K562 (cell line): Measurements from ENCODE around the gene CCT5. TPM values are rescaled to one million over a fixed set of nuclear protein-coding genes. Genes with fewer than 3 reads are reported as not detected.
"Not testable (repeated sequence)": the region's sequence is repeated elsewhere in the genome, so short reads cannot be mapped to it uniquely, and the experiment has no call there.

Source experiments
- ATAC-seq: fragments of 200-7000 bp; cut with Tn5 transposase; 3 replicates; pipeline ENCODE4 v1.9.1; 2020; ENCODE audit warnings: moderate library complexity
- BruUV-seq: library from RNA; stranded (reverse); fragments of 400-500 nt; replicated peaks from 2 replicates; lab custom pipeline; 2021; lab: Mats Ljungman, UMichigan
- CTCF ChIA-PET: fragments of 300-600 bp; formaldehyde crosslinking; extraction: SDS; loops from one replicate; lab custom pipeline; 2021; ENCODE audit warnings: low intra/inter-chr PET ratio; lab: Yijun Ruan, JAX
- POLR2A ChIA-PET: fragments of 300-600, 350-650 bp; sonication (Branson Sonifier 250); formaldehyde crosslinking; extraction: SDS; loops from one replicate; lab custom pipeline; 2021; ENCODE audit warnings: antibody characterized with exemption, inconsistent platforms; lab: Yijun Ruan, JAX
- DNase-seq, 4 experiments: peaks; one replicate each; pipeline versions ENCODE4 v3.0.0 to v3.0.0-alpha.2; 2011 to 2018; ENCODE audit warnings: low spot score in 3 of 4, mixed read lengths in 3 of 4; ENCODE audit errors: extremely low read depth in 1 of 4
- FAIRE-seq: peaks from 2 replicates; lab custom pipeline; 2011; peaks lifted over from hg19 to GRCh38; lab: Jason Lieb, UNC
- H2AFZ ChIP-seq: 2 replicates; pipeline ENCODE4 v1.6.0; 2011; ENCODE audit warnings: low read depth, low read length, control low read depth, inconsistent platforms
- H3K27ac ChIP-seq: fragments of 200-600 bp; 3 replicates; pipeline ENCODE4 v1.8.0; 2011; ENCODE audit warnings: low read depth, mild to moderate bottlenecking, control low read depth, inconsistent platforms, low read length, moderate library complexity, mixed read lengths; ENCODE audit errors: extremely low read depth
- H3K27me3 ChIP-seq, 2 experiments: fragments of 300-600 bp in 1 of 2; 2 replicates in 1 of 2; 3 replicates in 1 of 2; pipeline versions ENCODE4 v1.6.0 to v1.8.0; 2011; ENCODE audit warnings: inconsistent platforms in 2 of 2, low read length in 2 of 2, mild to moderate bottlenecking in 1 of 2, mixed read lengths in 1 of 2, moderate library complexity in 1 of 2; ENCODE audit not compliant: control insufficient read depth in 2 of 2, insufficient read depth in 2 of 2
- H3K36me3 ChIP-seq: fragments of 300-600 bp; 3 replicates; pipeline ENCODE4 v1.8.0; 2011; ENCODE audit warnings: mild to moderate bottlenecking, low read length, inconsistent platforms; ENCODE audit not compliant: control insufficient read depth, insufficient read depth
- H3K4me1 ChIP-seq, 2 experiments: fragments of 200-600 bp in 1 of 2; replicated peaks in 1 of 2; 2 replicates in 1 of 2; 3 replicates in 1 of 2; pipeline versions ENCODE4 v1.5.1 to v1.8.0; 2011; ENCODE audit warnings: inconsistent platforms in 2 of 2, low read length in 2 of 2, mild to moderate bottlenecking in 1 of 2, mixed read lengths in 1 of 2, moderate library complexity in 1 of 2; ENCODE audit not compliant: control insufficient read depth in 2 of 2, insufficient read depth in 2 of 2
- H3K4me2 ChIP-seq: 2 replicates; pipeline ENCODE4 v1.6.1; 2011; ENCODE audit warnings: low read length, control low read depth, inconsistent platforms, mixed read lengths; ENCODE audit not compliant: insufficient read depth
- H3K4me3 ChIP-seq: fragments of 200-600 bp; sonication (generic), shearing (Covaris generic); 2 replicates; pipeline ENCODE4 v1.5.1; 2016; ENCODE audit warnings: control low read depth, inconsistent platforms
- H3K79me2 ChIP-seq: fragments of 200-600 bp; 3 replicates; pipeline ENCODE4 v1.8.0; 2011; ENCODE audit warnings: low read length, inconsistent platforms; ENCODE audit not compliant: control insufficient read depth, insufficient read depth
- H3K9ac ChIP-seq, 2 experiments: 2 replicates each; pipeline versions ENCODE4 v1.6.0 to v1.6.1; 2011; ENCODE audit warnings: low read depth in 2 of 2, low read length in 2 of 2, control low read depth in 1 of 2, inconsistent platforms in 1 of 2, mild to moderate bottlenecking in 1 of 2, mixed read lengths in 1 of 2; ENCODE audit not compliant: insufficient read depth in 1 of 2
- H3K9me1 ChIP-seq: one replicate; pipeline ENCODE4 v1.6.0; 2011; ENCODE audit warnings: inconsistent platforms, mild to moderate bottlenecking, low read length, moderate library complexity; ENCODE audit not compliant: control insufficient read depth, insufficient read depth
- H3K9me3 ChIP-seq: replicated peaks from 2 replicates; pipeline ENCODE4 v1.5.1; 2011; ENCODE audit warnings: low read depth, low read length, inconsistent platforms; ENCODE audit not compliant: control insufficient read depth, insufficient read depth
- H4K20me1 ChIP-seq: replicated peaks from 2 replicates; pipeline ENCODE4 v1.6.1; 2011; ENCODE audit warnings: low read length, inconsistent platforms, mixed read lengths; ENCODE audit not compliant: control insufficient read depth, insufficient read depth
- EHMT2 ChIP-seq: fragments of 450-650 bp; IDR thresholded peaks from 2 replicates; pipeline ENCODE4 v1.6.1; 2018; ENCODE audit warnings: antibody characterized with exemption
- JUND ChIP-seq, 2 experiments: IDR thresholded peaks; 2 replicates in 1 of 2; 3 replicates in 1 of 2; pipeline ENCODE4 v1.6.1; 2011; ENCODE audit warnings: borderline replicate concordance in 2 of 2, low read depth in 2 of 2, low read length in 2 of 2, improper control_type of control experiment in 1 of 2, missing biosample characterization in 1 of 2, missing genetic modification characterization in 1 of 2, missing genetic modification reagents in 1 of 2
- ZNF431 ChIP-seq: sonication (generic); formaldehyde crosslinking; IDR thresholded peaks from 2 replicates; pipeline ENCODE4 v1.8.0; 2022; ENCODE audit warnings: mild to moderate bottlenecking, missing genetic modification reagents
- ZNF583 ChIP-seq: fragments of 250-450 bp; sonication (Bioruptor Pico); IDR thresholded peaks from 2 replicates; pipeline ENCODE4 v1.4.0; 2020
- ZNF766 ChIP-seq: fragments of 200-800 bp; sonication (Bioruptor generic); conservative IDR thresholded peaks from 2 replicates; pipeline ENCODE4 v1.6.1; 2016; ENCODE audit warnings: missing genetic modification characterization, missing compliant biosample characterization
- WGBS: fragments of 100-300 bp; shearing (Covaris generic); methylation state at CpG from one replicate; pipeline ENCODE4 v1.1.6; 2016; ENCODE audit warnings: low coverage, mixed read lengths; ENCODE audit not compliant: insufficient coverage; ENCODE audit errors: missing lambda C conversion rate; 5-methylcytosine and 5-hydroxymethylcytosine counted together
- in situ Hi-C: fragments of 300-500 bp; cut with MboI; formaldehyde crosslinking; loops from 4 replicates; pipeline ENCODE4 v1.15.0; 2018; ENCODE audit warnings: inconsistent platforms, mixed read lengths
- intact Hi-C: fragments of 100-400 bp; cut with micrococcal nuclease; formaldehyde crosslinking; loops from 2 replicates; pipeline ENCODE4 v1.14.2; 2022
- polyA plus RNA-seq, 8 experiments: library from polyadenylated mRNA; depleted of rRNA in 4 of 8; stranded (reverse) in 5 of 8; unstranded in 3 of 8; fragments of >200 nt; fragmentation: Nextera tagmentation in 2 of 8; fragmentation: Illumina TruSeq in 1 of 8; extraction: Ambion mirVana in 2 of 8; extraction: Trizol in 1 of 8; gene quantifications; 2 replicates each; pipeline versions ENCODE4 v1.2.1 to v1.2.3, GENCODE V29; 2011 to 2014; ENCODE audit warnings: inconsistent platforms in 1 of 8, missing spikeins in 1 of 8
- total RNA-seq, 7 experiments: library from RNA; depleted of rRNA in 6 of 7; stranded (reverse); fragments of >200 nt in 6 of 7; fragmentation: Illumina TruSeq in 2 of 7; extraction: Trizol in 2 of 7; gene quantifications; 2 replicates each; pipeline versions ENCODE4 v1.2.1 to v1.2.3, GENCODE V29; 2011 to 2021; ENCODE audit warnings: low replicate concordance in 1 of 7
- TF ChIP-seq, protein P1 (sequence below): fragments of 450-650 bp; IDR thresholded peaks from 2 replicates; pipeline ENCODE4 v1.6.1; 2017; ENCODE audit warnings: antibody characterized with exemption, mild to moderate bottlenecking
- TF ChIP-seq, protein P2 (sequence below), 2 experiments: fragments of 450-650 bp in 1 of 2; sonication (generic) in 1 of 2; formaldehyde crosslinking in 1 of 2; IDR thresholded peaks in 1 of 2; conservative IDR thresholded peaks in 1 of 2; 2 replicates each; pipeline versions ENCODE4 v1.6.1 to v1.8.1; 2016 to 2023; ENCODE audit warnings: mild to moderate bottlenecking in 2 of 2, moderate library complexity in 2 of 2, inconsistent platforms in 1 of 2, missing genetic modification reagents in 1 of 2
- TF ChIP-seq, protein P3 (sequence below): fragments of 200-800 bp; sonication (Bioruptor generic); IDR thresholded peaks from 2 replicates; pipeline ENCODE4 v1.6.1; 2016; ENCODE audit warnings: missing genetic modification characterization, missing compliant biosample characterization

Gene CCT5
- total and polyA plus RNA-seq, 9 of the 15 experiments (the other 6 are each of a cell fraction or from before 2014, with no cell fraction given): 782 to 1,606 (median 1,153) TPM

DNA sequence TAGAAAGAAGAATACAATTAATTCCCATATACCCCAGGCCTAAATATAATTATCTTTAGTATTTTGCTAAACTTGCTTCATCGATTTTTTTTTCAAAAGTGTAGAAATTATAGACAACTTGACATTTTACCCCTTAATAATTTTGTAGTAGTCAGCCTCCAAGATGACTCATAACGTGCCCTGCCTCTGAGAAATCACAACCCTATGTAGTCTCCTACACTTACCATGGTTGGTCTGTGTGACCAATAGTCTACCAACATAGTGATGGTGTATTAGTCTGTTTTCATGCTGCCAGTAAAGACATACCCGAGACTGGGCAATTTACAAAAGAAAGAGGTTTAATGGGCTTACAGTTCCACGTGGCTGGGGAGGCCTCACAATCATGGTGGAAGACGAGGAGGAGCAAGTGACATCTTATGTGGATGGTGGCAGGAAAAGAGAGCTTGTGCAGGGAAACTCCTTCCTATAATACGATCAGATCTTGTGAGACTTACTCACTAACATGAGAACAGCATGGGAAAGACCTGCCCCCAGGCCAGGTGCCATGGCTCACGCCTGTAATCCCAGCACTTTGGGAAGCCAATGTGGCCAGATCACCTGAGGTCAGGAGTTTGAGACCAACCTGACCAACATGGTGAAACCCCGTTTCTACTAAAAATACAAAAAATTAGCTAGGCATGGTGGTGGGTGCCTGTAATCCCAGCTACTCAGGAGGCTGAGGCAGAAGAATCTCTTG lies 60.9 kb downstream of the CCT5 start:
- POLR2A ChIA-PET: interaction anchor here (0.7 to 4.9 kb wide), 8 partner anchors 8 to 111 kb away, joined by 3 to 31 read pairs (median 4); partner anchors contain the start of gene MARCHF6
- H4K20me1 ChIP-seq; H3K27me3 ChIP-seq; H3K4me2 ChIP-seq; H3K9me1 ChIP-seq; BruUV-seq; ATAC-seq; H3K9ac ChIP-seq; DNase-seq; H3K9me3 ChIP-seq; intact Hi-C loops; H3K36me3 ChIP-seq; H3K4me3 ChIP-seq; in situ Hi-C loops; FAIRE-seq; TF ChIP-seq JUND (tag; IDR thresholded peaks at IDR 0.05; ENCODE audit: borderline replicate concordance, low read depth, low read length): not testable (repeated sequence)
- peak overlapping the region; percentile 30; the same call in 1 of the 3 replicates for H3K27ac ChIP-seq
- CTCF ChIA-PET: interaction anchor here (1.1 kb wide), 1 partner anchor 10 kb away, joined by 3 read pairs; no protein-coding TSS in a partner anchor
- H3K4me1 ChIP-seq: peaks cover 39 to 42% of the 10 kb centered on the region in 2 experiments
- peaks cover 17% of the 10 kb centered on the region for H3K79me2 ChIP-seq
- H2AFZ ChIP-seq: peak overlapping the region; percentile 54; the same call in 1 of the 2 replicates
- 37% methylated on average over 8 of the region's 8 CpGs for WGBS
- 0 out of 2 replicates have a peak, but pooled peaks have one; percentile 6 for TF ChIP-seq ZNF766 (CRISPR knock-in tag)
- TF ChIP-seq JUND (IDR thresholded peaks at IDR 0.05; ENCODE audit: borderline replicate concordance, low read depth, low read length): peak; percentile 70
- TF ChIP-seq, protein P1, sequence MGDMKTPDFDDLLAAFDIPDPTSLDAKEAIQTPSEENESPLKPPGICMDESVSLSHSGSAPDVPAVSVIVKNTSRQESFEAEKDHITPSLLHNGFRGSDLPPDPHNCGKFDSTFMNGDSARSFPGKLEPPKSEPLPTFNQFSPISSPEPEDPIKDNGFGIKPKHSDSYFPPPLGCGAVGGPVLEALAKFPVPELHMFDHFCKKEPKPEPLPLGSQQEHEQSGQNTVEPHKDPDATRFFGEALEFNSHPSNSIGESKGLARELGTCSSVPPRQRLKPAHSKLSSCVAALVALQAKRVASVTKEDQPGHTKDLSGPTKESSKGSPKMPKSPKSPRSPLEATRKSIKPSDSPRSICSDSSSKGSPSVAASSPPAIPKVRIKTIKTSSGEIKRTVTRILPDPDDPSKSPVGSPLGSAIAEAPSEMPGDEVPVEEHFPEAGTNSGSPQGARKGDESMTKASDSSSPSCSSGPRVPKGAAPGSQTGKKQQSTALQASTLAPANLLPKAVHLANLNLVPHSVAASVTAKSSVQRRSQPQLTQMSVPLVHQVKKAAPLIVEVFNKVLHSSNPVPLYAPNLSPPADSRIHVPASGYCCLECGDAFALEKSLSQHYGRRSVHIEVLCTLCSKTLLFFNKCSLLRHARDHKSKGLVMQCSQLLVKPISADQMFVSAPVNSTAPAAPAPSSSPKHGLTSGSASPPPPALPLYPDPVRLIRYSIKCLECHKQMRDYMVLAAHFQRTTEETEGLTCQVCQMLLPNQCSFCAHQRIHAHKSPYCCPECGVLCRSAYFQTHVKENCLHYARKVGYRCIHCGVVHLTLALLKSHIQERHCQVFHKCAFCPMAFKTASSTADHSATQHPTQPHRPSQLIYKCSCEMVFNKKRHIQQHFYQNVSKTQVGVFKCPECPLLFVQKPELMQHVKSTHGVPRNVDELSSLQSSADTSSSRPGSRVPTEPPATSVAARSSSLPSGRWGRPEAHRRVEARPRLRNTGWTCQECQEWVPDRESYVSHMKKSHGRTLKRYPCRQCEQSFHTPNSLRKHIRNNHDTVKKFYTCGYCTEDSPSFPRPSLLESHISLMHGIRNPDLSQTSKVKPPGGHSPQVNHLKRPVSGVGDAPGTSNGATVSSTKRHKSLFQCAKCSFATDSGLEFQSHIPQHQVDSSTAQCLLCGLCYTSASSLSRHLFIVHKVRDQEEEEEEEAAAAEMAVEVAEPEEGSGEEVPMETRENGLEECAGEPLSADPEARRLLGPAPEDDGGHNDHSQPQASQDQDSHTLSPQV: 0 out of 2 replicates have a peak, but pooled peaks have one; percentile 7
- TF ChIP-seq EHMT2: peak; percentile 55
- 0 out of 2 replicates have a peak, but pooled peaks have one; percentile 38 for TF ChIP-seq ZNF583 (CRISPR knock-in tag)
- TF ChIP-seq, protein P2, sequence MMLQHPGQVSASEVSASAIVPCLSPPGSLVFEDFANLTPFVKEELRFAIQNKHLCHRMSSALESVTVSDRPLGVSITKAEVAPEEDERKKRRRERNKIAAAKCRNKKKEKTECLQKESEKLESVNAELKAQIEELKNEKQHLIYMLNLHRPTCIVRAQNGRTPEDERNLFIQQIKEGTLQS (IDR thresholded peaks at IDR 0.05): peak; percentile 83
- TF ChIP-seq, protein P2 (CRISPR knock-in tag; conservative IDR thresholded peaks at IDR 0.05): not testable (repeated sequence)
- 0 out of 2 replicates have a peak, but pooled peaks have one; percentile 33 for TF ChIP-seq ZNF431 (CRISPR knock-in tag)
- TF ChIP-seq, protein P3, sequence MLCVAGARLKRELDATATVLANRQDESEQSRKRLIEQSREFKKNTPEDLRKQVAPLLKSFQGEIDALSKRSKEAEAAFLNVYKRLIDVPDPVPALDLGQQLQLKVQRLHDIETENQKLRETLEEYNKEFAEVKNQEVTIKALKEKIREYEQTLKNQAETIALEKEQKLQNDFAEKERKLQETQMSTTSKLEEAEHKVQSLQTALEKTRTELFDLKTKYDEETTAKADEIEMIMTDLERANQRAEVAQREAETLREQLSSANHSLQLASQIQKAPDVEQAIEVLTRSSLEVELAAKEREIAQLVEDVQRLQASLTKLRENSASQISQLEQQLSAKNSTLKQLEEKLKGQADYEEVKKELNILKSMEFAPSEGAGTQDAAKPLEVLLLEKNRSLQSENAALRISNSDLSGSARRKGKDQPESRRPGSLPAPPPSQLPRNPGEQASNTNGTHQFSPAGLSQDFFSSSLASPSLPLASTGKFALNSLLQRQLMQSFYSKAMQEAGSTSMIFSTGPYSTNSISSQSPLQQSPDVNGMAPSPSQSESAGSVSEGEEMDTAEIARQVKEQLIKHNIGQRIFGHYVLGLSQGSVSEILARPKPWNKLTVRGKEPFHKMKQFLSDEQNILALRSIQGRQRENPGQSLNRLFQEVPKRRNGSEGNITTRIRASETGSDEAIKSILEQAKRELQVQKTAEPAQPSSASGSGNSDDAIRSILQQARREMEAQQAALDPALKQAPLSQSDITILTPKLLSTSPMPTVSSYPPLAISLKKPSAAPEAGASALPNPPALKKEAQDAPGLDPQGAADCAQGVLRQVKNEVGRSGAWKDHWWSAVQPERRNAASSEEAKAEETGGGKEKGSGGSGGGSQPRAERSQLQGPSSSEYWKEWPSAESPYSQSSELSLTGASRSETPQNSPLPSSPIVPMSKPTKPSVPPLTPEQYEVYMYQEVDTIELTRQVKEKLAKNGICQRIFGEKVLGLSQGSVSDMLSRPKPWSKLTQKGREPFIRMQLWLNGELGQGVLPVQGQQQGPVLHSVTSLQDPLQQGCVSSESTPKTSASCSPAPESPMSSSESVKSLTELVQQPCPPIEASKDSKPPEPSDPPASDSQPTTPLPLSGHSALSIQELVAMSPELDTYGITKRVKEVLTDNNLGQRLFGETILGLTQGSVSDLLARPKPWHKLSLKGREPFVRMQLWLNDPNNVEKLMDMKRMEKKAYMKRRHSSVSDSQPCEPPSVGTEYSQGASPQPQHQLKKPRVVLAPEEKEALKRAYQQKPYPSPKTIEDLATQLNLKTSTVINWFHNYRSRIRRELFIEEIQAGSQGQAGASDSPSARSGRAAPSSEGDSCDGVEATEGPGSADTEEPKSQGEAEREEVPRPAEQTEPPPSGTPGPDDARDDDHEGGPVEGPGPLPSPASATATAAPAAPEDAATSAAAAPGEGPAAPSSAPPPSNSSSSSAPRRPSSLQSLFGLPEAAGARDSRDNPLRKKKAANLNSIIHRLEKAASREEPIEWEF (CRISPR knock-in tag): 0 out of 2 replicates have a peak, but pooled peaks have one; percentile 2
